ENCODE data around the gene CTCFL.

DNA sequence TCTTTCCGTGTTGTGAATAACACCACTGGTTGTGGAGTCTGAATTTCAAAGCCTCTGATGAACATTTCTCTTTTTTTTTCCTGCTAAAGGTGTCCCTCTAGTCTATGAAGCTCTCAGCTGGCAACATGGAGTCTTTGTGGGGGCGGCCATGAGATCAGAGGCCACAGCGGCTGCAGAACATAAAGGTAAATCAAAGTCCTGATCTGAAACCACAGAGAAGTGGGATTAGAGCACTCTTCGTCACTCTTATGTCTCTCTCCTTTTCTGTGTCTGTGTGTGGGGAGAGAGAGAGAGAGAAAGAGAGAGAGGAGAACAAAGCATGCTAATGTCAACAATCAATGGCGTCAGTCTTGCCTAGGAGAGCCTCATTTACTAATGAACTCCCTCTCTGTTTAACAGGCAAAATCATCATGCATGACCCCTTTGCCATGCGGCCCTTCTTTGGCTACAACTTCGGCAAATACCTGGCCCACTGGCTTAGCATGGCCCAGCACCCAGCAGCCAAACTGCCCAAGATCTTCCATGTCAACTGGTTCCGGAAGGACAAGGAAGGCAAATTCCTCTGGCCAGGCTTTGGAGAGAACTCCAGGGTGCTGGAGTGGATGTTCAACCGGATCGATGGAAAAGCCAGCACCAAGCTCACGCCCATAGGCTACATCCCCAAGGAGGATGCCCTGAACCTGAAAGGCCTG, 40.2 kb upstream of the CTCFL start:
- TF ChIP-seq, protein P1, sequence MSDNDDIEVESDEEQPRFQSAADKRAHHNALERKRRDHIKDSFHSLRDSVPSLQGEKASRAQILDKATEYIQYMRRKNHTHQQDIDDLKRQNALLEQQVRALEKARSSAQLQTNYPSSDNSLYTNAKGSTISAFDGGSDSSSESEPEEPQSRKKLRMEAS (IDR thresholded peaks at IDR 0.05) = no peak
- TF ChIP-seq NFIC (IDR thresholded peaks at IDR 0.05) (no peak), FOXM1 (IDR thresholded peaks at IDR 0.05; ENCODE audit: borderline replicate concordance, low read depth) (no peak), CEBPB (IDR thresholded peaks at IDR 0.05) (no peak), YY1 (IDR thresholded peaks at IDR 0.05; ENCODE audit: low read depth) (no peak), CREB1 (IDR thresholded peaks at IDR 0.05; ENCODE audit: low read depth) (no peak), EGR1 (IDR thresholded peaks at IDR 0.05) (no peak), RAD21 (IDR thresholded peaks at IDR 0.05; ENCODE audit: low read depth) (no peak), EP300 (IDR thresholded peaks at IDR 0.05; ENCODE audit: borderline replicate concordance) (no peak), ZBTB7A (IDR thresholded peaks at IDR 0.05; ENCODE audit: low read depth) (no peak), TCF12 (IDR thresholded peaks at IDR 0.05; ENCODE audit: low read depth) (no peak)
